NT2/D1 (cell line): ENCODE data around the gene LRIG3.

Source experiments
- DNase-seq: peaks from one replicate; pipeline ENCODE4 v3.0.0-alpha.2; 2011; ENCODE audit warnings: low read depth, low spot score
- H3K27me3 ChIP-seq: 2 replicates; pipeline ENCODE4 v1.6.0; 2011; ENCODE audit warnings: mild to moderate bottlenecking; ENCODE audit not compliant: insufficient read length, insufficient read depth
- H3K36me3 ChIP-seq: 2 replicates; pipeline ENCODE4 v1.6.1; 2011; ENCODE audit warnings: mild to moderate bottlenecking, low read length, mixed read lengths; ENCODE audit not compliant: insufficient read depth, insufficient read length
- H3K4me1 ChIP-seq: 2 replicates; pipeline ENCODE4 v1.5.1; 2011; ENCODE audit not compliant: insufficient read depth, insufficient read length
- H3K4me3 ChIP-seq: 2 replicates; pipeline ENCODE4 v1.5.1; 2011; ENCODE audit warnings: low read depth; ENCODE audit not compliant: insufficient read length
- H3K9ac ChIP-seq: 2 replicates; pipeline ENCODE4 v1.6.0; 2011; ENCODE audit warnings: low read depth; ENCODE audit not compliant: insufficient read length
- H3K9me3 ChIP-seq: 2 replicates; pipeline ENCODE4 v1.5.1; 2011; ENCODE audit warnings: mild to moderate bottlenecking, low read length; ENCODE audit not compliant: insufficient read depth
- SUZ12 ChIP-seq: IDR thresholded peaks from 2 replicates; pipeline ENCODE4 v1.6.1; 2011; ENCODE audit not compliant: insufficient read length, insufficient read depth; ENCODE audit errors: extremely low read depth
- YY1 ChIP-seq: IDR thresholded peaks from 2 replicates; pipeline ENCODE4 v1.6.1; 2011; ENCODE audit not compliant: insufficient read length, insufficient read depth
- ZNF274 ChIP-seq: IDR thresholded peaks from 2 replicates; pipeline ENCODE4 v1.6.1; 2011; ENCODE audit warnings: mild to moderate bottlenecking, low read depth, low read length

LRIG3 gene

GRCh38 chr12:58943079-58943478, 22.8 kb upstream of the LRIG3 start:
- Histone ChIP-seq H3K9me3 (no peaks in the 10 kb centered on the region), H3K27me3 (no peaks in the 10 kb centered on the region), H3K4me1 (no peaks in the 10 kb centered on the region), H3K36me3 (no peaks in the 10 kb centered on the region), H3K4me3 (no peak overlapping the region), H3K9ac (no peak overlapping the region)
- TF ChIP-seq ZNF274 (no peak), SUZ12 (no peak), YY1 (no peak)
- DNase-seq: no peak

- Histone ChIP-seq H3K4me1 (no peaks in the 10 kb centered on the region), H3K9me3 (no peaks in the 10 kb centered on the region), H3K4me3 (no peak overlapping the region), H3K9ac (no peak overlapping the region), H3K36me3 (no peaks in the 10 kb centered on the region), H3K27me3 (no peaks in the 10 kb centered on the region)
- TF ChIP-seq ZNF274 (no peak), YY1 (no peak), SUZ12 (no peak)
- DNase-seq: no peak
These were observed 22.0 kb upstream of the LRIG3 start for GRCh38 chr12:58942345-58942744.

- H3K4me1 ChIP-seq: no peaks in the 10 kb centered on the region
- H3K36me3 ChIP-seq: no peaks in the 10 kb centered on the region
- no peak overlapping the region for H3K9ac ChIP-seq
- H3K27me3 ChIP-seq: no peaks in the 10 kb centered on the region
- H3K9me3 ChIP-seq: no peaks in the 10 kb centered on the region
- TF ChIP-seq SUZ12: no peak
- TF ChIP-seq YY1: no peak
- TF ChIP-seq ZNF274: no peak
- H3K4me3 ChIP-seq: no peak overlapping the region
- DNase-seq: no peak
These were observed 19.2 kb upstream of the LRIG3 start for GRCh38 chr12:58939399-58940100.

- Histone ChIP-seq H3K9me3 (no peaks in the 10 kb centered on the region), H3K9ac (no peak overlapping the region), H3K27me3 (no peaks in the 10 kb centered on the region), H3K36me3 (no peaks in the 10 kb centered on the region), H3K4me3 (no peak overlapping the region), H3K4me1 (no peaks in the 10 kb centered on the region)
- TF ChIP-seq ZNF274 (no peak), YY1 (no peak), SUZ12 (no peak)
- DNase-seq: no peak
These were observed 18.1 kb upstream of the LRIG3 start for GRCh38 chr12:58938440-58938839.

GRCh38 chr12:58934528-58934927, 14.2 kb upstream of the LRIG3 start:
- no peaks in the 10 kb centered on the region for H3K36me3 ChIP-seq
- H3K9me3 ChIP-seq: no peaks in the 10 kb centered on the region
- DNase-seq: no peak
- no peak overlapping the region for H3K4me3 ChIP-seq
- no peak overlapping the region for H3K9ac ChIP-seq
- TF ChIP-seq SUZ12 (no peak), YY1 (no peak), ZNF274 (no peak)
- H3K27me3 ChIP-seq: no peaks in the 10 kb centered on the region
- no peaks in the 10 kb centered on the region for H3K4me1 ChIP-seq

GRCh38 chr12:58932806-58933681, 12.7 kb upstream of the LRIG3 start:
- Histone ChIP-seq H3K27me3 (no peaks in the 10 kb centered on the region), H3K9ac (no peak overlapping the region), H3K9me3 (no peaks in the 10 kb centered on the region), H3K36me3 (no peaks in the 10 kb centered on the region), H3K4me1 (no peaks in the 10 kb centered on the region), H3K4me3 (no peak overlapping the region)
- no peak for TF ChIP-seq SUZ12
- no peak for DNase-seq

GRCh38 chr12:58931518-58931917, 11.2 kb upstream of the LRIG3 start:
- no peaks in the 10 kb centered on the region for H3K27me3 ChIP-seq
- no peaks in the 10 kb centered on the region for H3K9me3 ChIP-seq
- no peak overlapping the region for H3K4me3 ChIP-seq
- DNase-seq: no peak
- H3K36me3 ChIP-seq: no peaks in the 10 kb centered on the region
- no peaks in the 10 kb centered on the region for H3K4me1 ChIP-seq
- H3K9ac ChIP-seq: no peak overlapping the region
- TF ChIP-seq SUZ12 (no peak), ZNF274 (no peak), YY1 (no peak)
